Neural progenitor cell (in vitro differentiated cells): ENCODE data around the gene LORICRIN. TPM values are rescaled to one million over a fixed set of nuclear protein-coding genes. Genes with fewer than 3 reads are reported as not detected.
A peak's percentile ranks its signal among the peaks of the same experiment; 100 is the strongest.

Experiments
- DNase-seq: peaks from one replicate; pipeline ENCODE4 v3.0.0-alpha.2; 2016; ENCODE audit warnings: low spot score
- H2AFZ ChIP-seq: fragments of 200-600 bp; sonication (generic); replicated peaks from 2 replicates; pipeline ENCODE4 v1.6.1; 2016; ENCODE audit warnings: antibody characterized with exemption
- H3F3A ChIP-seq: fragments of 200-600 bp; sonication (generic); 2 replicates; pipeline ENCODE4 v1.6.1; 2016; ENCODE audit warnings: antibody characterized with exemption, low read depth
- H3K27ac ChIP-seq: fragments of 200-600 bp; sonication (generic); 2 replicates; pipeline ENCODE4 v1.5.1; 2016; ENCODE audit warnings: mild to moderate bottlenecking
- H3K27me3 ChIP-seq: fragments of 200-600 bp; sonication (generic); 2 replicates; pipeline ENCODE4 v1.6.1; 2016; ENCODE audit warnings: mild to moderate bottlenecking, moderate library complexity
- H3K36me3 ChIP-seq: fragments of 200-600 bp; sonication (generic); 2 replicates; pipeline ENCODE4 v1.5.1; 2016
- H3K4me1 ChIP-seq: fragments of 200-600 bp; sonication (generic); 2 replicates; pipeline ENCODE4 v1.6.1; 2016; ENCODE audit warnings: mixed run types
- H3K4me2 ChIP-seq: fragments of 200-600 bp; sonication (generic); 2 replicates; pipeline ENCODE4 v1.6.1; 2016
- H3K4me3 ChIP-seq: fragments of 200-600 bp; sonication (generic); 2 replicates; pipeline ENCODE4 v1.5.1; 2016
- H3K79me2 ChIP-seq: fragments of 200-600 bp; sonication (generic); 2 replicates; pipeline ENCODE4 v1.6.1; 2016; ENCODE audit warnings: low read depth
- H3K9ac ChIP-seq: fragments of 200-600 bp; sonication (generic); 2 replicates; pipeline ENCODE4 v1.6.1; 2016
- H3K9me3 ChIP-seq: fragments of 200-600 bp; sonication (generic); 2 replicates; pipeline ENCODE4 v1.5.1; 2016; ENCODE audit warnings: low read depth
- H4K20me1 ChIP-seq: fragments of 200-600 bp; sonication (generic); 2 replicates; pipeline ENCODE4 v1.6.1; 2016; ENCODE audit warnings: low read depth
- H3K27ac Mint-ChIP-seq: 3 replicates; pipeline ENCODE4 v1.8.0; 2021; ENCODE audit warnings: mixed read lengths
- H3K27me3 Mint-ChIP-seq: 2 replicates; pipeline ENCODE4 v1.8.0; 2022; ENCODE audit warnings: low read depth, mild to moderate bottlenecking, inconsistent platforms, moderate library complexity, mixed read lengths; ENCODE audit not compliant: insufficient read depth
- H3K36me3 Mint-ChIP-seq: 3 replicates; pipeline ENCODE4 v1.8.0; 2021; ENCODE audit warnings: mixed read lengths
- H3K4me1 Mint-ChIP-seq: 3 replicates; pipeline ENCODE4 v1.8.0; 2021; ENCODE audit warnings: mixed read lengths
- H3K4me3 Mint-ChIP-seq: 3 replicates; pipeline ENCODE4 v1.8.0; 2021; ENCODE audit warnings: mild to moderate bottlenecking, moderate library complexity, mixed read lengths
- H3K9me3 Mint-ChIP-seq: 3 replicates; pipeline ENCODE4 v1.8.0; 2020; ENCODE audit warnings: mixed read lengths
- EZH2 ChIP-seq: fragments of 200-600 bp; sonication (generic); IDR thresholded peaks from 2 replicates; pipeline ENCODE4 v1.6.1; 2017; ENCODE audit warnings: antibody characterized with exemption, mild to moderate bottlenecking, moderate library complexity
- EZH2phosphoT487 ChIP-seq: fragments of 200-600 bp; sonication (generic); IDR thresholded peaks from 2 replicates; pipeline ENCODE4 v1.6.1; 2017; ENCODE audit warnings: antibody characterized with exemption
- total RNA-seq: library from RNA; depleted of rRNA; stranded (reverse); fragments of >200 nt; gene quantifications from 2 replicates; pipeline ENCODE4 v1.2.3, GENCODE V29; 2015; ENCODE audit warnings: low replicate concordance
- TF ChIP-seq, protein P1 (sequence below): fragments of 200-600 bp; sonication (generic); IDR thresholded peaks from 2 replicates; pipeline ENCODE4 v1.5.1; 2017; ENCODE audit warnings: antibody characterized with exemption, mild to moderate bottlenecking

LORICRIN gene
- total RNA-seq, 1 donor from 2014 or later = not detected

DNA sequence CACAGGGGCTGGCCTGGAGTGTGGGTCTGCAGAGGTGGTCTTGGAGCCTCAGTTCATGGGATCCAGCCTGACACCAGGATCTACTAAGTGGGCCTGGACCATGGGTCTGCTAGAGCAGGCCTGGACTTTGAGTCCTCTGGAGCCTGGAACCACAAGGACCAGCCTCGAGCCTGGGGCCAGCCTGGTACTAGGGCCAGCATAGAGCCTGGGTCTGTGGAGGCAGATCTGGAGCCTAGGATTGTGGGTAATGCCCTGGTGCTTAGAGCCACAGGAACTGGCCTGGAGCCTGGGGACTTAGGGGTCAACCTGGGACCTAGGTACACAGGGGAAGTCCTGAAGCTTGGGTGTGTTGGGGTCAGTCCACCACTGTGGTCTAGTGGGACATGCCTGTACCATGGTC lies 12.7 kb downstream of the LORICRIN start:
- no peaks in the 10 kb centered on the region for H3K27me3 Mint-ChIP-seq
- Histone ChIP-seq H4K20me1 (no peaks in the 10 kb centered on the region), H3K79me2 (no peaks in the 10 kb centered on the region), H3K4me3 (no peak overlapping the region), H3F3A (no peaks in the 10 kb centered on the region), H3K9ac (no peak overlapping the region), H3K27me3 (no peaks in the 10 kb centered on the region), H2AFZ (no peak overlapping the region), H3K9me3 (peaks cover 16% of the 10 kb centered on the region), H3K36me3 (peaks cover 4% of the 10 kb centered on the region), H3K4me1 (no peaks in the 10 kb centered on the region), H3K27ac (no peak overlapping the region), H3K4me2 (no peak overlapping the region)
- no peak overlapping the region for H3K27ac Mint-ChIP-seq
- no peaks in the 10 kb centered on the region for H3K9me3 Mint-ChIP-seq
- H3K4me3 Mint-ChIP-seq = no peak overlapping the region
- no peak for TF ChIP-seq EZH2phosphoT487
- TF ChIP-seq EZH2 = no peak
- TF ChIP-seq, protein P1, sequence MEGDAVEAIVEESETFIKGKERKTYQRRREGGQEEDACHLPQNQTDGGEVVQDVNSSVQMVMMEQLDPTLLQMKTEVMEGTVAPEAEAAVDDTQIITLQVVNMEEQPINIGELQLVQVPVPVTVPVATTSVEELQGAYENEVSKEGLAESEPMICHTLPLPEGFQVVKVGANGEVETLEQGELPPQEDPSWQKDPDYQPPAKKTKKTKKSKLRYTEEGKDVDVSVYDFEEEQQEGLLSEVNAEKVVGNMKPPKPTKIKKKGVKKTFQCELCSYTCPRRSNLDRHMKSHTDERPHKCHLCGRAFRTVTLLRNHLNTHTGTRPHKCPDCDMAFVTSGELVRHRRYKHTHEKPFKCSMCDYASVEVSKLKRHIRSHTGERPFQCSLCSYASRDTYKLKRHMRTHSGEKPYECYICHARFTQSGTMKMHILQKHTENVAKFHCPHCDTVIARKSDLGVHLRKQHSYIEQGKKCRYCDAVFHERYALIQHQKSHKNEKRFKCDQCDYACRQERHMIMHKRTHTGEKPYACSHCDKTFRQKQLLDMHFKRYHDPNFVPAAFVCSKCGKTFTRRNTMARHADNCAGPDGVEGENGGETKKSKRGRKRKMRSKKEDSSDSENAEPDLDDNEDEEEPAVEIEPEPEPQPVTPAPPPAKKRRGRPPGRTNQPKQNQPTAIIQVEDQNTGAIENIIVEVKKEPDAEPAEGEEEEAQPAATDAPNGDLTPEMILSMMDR = no peak
- no peak for DNase-seq
- H3K36me3 Mint-ChIP-seq = no peaks in the 10 kb centered on the region
- H3K4me1 Mint-ChIP-seq = no peaks in the 10 kb centered on the region

DNA sequence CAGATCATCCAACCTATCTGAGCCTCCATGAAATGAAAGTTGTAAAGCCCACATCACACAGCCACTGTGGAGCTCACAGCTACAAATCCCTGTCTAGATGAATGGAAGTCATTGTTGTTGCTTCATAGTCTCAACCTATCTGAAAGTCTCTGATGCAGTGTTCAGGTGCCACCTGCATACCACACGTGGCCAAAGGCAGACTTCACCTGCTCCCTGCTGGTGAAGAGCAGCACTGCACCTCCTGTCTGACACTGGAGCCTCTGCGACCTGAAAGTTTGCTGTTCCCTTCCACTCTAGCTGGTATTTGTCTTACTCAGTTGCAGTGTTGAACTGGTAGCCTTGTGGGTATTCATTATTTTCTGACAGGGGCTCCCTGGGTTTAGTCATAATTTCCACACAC lies 18.4 kb downstream of the LORICRIN start:
- Mint-ChIP-seq H3K4me1 (no peaks in the 10 kb centered on the region), H3K27me3 (peaks cover 3% of the 10 kb centered on the region), H3K9me3 (no peaks in the 10 kb centered on the region), H3K4me3 (no peak overlapping the region), H3K27ac (no peak overlapping the region), H3K36me3 (no peaks in the 10 kb centered on the region)
- Histone ChIP-seq H3K4me2 (no peak overlapping the region), H4K20me1 (no peaks in the 10 kb centered on the region), H2AFZ (no peak overlapping the region), H3K9ac (no peak overlapping the region), H3K4me1 (no peaks in the 10 kb centered on the region), H3K27ac (no peak overlapping the region), H3K36me3 (peaks cover 4% of the 10 kb centered on the region), H3K79me2 (no peaks in the 10 kb centered on the region), H3K4me3 (no peak overlapping the region), H3F3A (no peaks in the 10 kb centered on the region), H3K27me3 (no peaks in the 10 kb centered on the region), H3K9me3 (peaks cover 8% of the 10 kb centered on the region)
- no peak for DNase-seq
- TF ChIP-seq EZH2 = no peak
- TF ChIP-seq, protein P1 = peak; percentile 21
- TF ChIP-seq EZH2phosphoT487 = no peak

DNA sequence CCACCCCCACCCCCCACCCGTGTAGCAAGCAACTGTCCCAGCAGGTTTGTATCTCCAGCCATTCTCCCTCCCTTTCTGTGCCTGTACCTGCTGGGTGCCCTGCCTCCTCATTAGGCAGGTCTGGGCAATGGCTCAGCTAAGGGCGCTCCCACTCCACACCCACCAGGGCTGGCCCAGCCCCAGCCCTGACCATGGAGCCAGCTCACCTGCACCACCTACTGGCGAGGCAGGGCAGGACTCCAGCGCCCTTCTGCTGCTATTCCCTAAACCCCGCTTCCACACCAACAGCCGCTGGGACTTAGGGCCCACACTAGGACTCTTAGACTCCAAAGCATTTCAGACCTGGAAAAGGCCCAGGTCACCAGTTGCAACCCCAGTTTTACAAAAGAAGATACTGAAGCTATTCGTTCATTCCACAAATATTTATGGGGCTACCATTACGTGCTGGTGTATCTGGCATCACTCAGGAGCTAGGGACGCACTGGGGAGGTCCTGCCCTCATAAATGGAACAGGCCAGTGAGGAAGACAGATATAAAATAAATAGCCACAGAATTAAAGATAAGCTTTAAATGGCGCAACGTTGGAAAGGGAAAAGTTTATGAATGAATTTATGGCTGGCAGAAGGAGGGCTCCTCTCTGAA lies 29.3 kb downstream of the LORICRIN start:
- no peak overlapping the region for H3K4me3 ChIP-seq
- H3K27me3 Mint-ChIP-seq = peaks cover 4% of the 10 kb centered on the region
- H2AFZ ChIP-seq = no peak overlapping the region
- no peak overlapping the region for H3K27ac Mint-ChIP-seq
- no peak overlapping the region for H3K27ac ChIP-seq
- no peaks in the 10 kb centered on the region for H3K79me2 ChIP-seq
- H3K9me3 ChIP-seq = peaks cover 6% of the 10 kb centered on the region
- DNase-seq = no peak
- no peaks in the 10 kb centered on the region for H3K4me1 ChIP-seq
- H3K4me1 Mint-ChIP-seq = no peaks in the 10 kb centered on the region
- H3K4me2 ChIP-seq = no peak overlapping the region
- H3K27me3 ChIP-seq = no peaks in the 10 kb centered on the region
- H3F3A ChIP-seq = no peaks in the 10 kb centered on the region
- H3K4me3 Mint-ChIP-seq = no peak overlapping the region
- H3K9ac ChIP-seq = no peak overlapping the region
- no peaks in the 10 kb centered on the region for H4K20me1 ChIP-seq
- H3K9me3 Mint-ChIP-seq = no peaks in the 10 kb centered on the region
- no peaks in the 10 kb centered on the region for H3K36me3 Mint-ChIP-seq
- TF ChIP-seq, protein P1 = peak; percentile 33
- no peak for TF ChIP-seq EZH2phosphoT487
- no peaks in the 10 kb centered on the region for H3K36me3 ChIP-seq
